GM12892 (cell line): Measurements from ENCODE around the gene SLC15A1.

Experiments used
- DNase-seq: peaks from one replicate; pipeline ENCODE4 v3.0.0; 2011; ENCODE audit not compliant: insufficient read length
- FAIRE-seq: peaks from 2 replicates; lab custom pipeline; 2011; peaks lifted over from hg19 to GRCh38; lab: Jason Lieb, UNC
- POLR2A ChIP-seq: IDR thresholded peaks from 2 replicates; pipeline ENCODE4 v1.6.1; 2011; ENCODE audit warnings: low read depth, low read length, control low read depth
- POLR2AphosphoS5 ChIP-seq: IDR thresholded peaks from 2 replicates; pipeline ENCODE4 v1.6.1; 2011; ENCODE audit warnings: low read depth, low read length, control low read depth
- TAF1 ChIP-seq: IDR thresholded peaks from 2 replicates; pipeline ENCODE4 v1.6.1; 2011; ENCODE audit warnings: low read depth, mild to moderate bottlenecking, control low read depth, low read length, borderline replicate concordance

SLC15A1 gene

GRCh38 chr13:98778749-98779148, 26.3 kb upstream of the SLC15A1 start:
- DNase-seq (no peak), FAIRE-seq (no peak)
- TF ChIP-seq TAF1: no peak
- TF ChIP-seq POLR2AphosphoS5: no peak
- TF ChIP-seq POLR2A: no peak

- TF ChIP-seq POLR2AphosphoS5: no peak
- no peak for TF ChIP-seq TAF1
- no peak for TF ChIP-seq POLR2A
- DNase-seq: no peak
- no peak for FAIRE-seq
Observed at GRCh38 chr13:98776644-98777043, 24.2 kb upstream of the SLC15A1 start.

GRCh38 chr13:98775844-98776598, 23.5 kb upstream of the SLC15A1 start:
- FAIRE-seq (no peak), DNase-seq (no peak)
- TF ChIP-seq POLR2AphosphoS5 (no peak), POLR2A (no peak), TAF1 (no peak)

GRCh38 chr13:98775386-98775785, 22.9 kb upstream of the SLC15A1 start:
- no peak for TF ChIP-seq POLR2AphosphoS5
- TF ChIP-seq POLR2A: no peak
- TF ChIP-seq TAF1: no peak
- DNase-seq (no peak), FAIRE-seq (no peak)

DNA sequence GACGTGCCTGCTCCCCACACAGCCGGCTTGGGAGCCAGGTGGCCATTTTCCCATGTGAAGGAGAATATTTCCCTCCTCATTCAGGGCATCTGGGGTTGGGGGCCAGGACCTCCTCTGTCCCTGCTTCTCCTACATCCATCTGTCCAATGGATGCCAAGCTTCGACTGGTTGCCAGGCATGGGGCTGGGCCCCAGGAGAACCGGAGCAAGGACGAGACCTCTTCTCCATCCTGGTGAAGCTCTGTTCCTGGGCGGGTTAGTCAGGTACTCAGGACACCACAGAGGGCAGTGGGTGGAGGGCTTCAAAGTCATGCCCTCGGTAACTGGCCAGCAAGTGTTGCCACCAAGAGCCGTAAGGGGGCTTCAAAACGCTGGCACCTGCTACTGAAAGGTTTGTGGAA, 22.3 kb upstream of the SLC15A1 start:
- TF ChIP-seq POLR2AphosphoS5 (no peak), TAF1 (no peak), POLR2A (no peak)
- no peak for DNase-seq
- no peak for FAIRE-seq

GRCh38 chr13:98773921-98774320, 21.4 kb upstream of the SLC15A1 start:
- FAIRE-seq (no peak), DNase-seq (no peak)
- TF ChIP-seq POLR2A (no peak), POLR2AphosphoS5 (no peak), TAF1 (no peak)

GRCh38 chr13:98772794-98773452, 20.5 kb upstream of the SLC15A1 start:
- no peak for DNase-seq
- FAIRE-seq: no peak
- no peak for TF ChIP-seq POLR2AphosphoS5
- no peak for TF ChIP-seq TAF1
- no peak for TF ChIP-seq POLR2A

DNA sequence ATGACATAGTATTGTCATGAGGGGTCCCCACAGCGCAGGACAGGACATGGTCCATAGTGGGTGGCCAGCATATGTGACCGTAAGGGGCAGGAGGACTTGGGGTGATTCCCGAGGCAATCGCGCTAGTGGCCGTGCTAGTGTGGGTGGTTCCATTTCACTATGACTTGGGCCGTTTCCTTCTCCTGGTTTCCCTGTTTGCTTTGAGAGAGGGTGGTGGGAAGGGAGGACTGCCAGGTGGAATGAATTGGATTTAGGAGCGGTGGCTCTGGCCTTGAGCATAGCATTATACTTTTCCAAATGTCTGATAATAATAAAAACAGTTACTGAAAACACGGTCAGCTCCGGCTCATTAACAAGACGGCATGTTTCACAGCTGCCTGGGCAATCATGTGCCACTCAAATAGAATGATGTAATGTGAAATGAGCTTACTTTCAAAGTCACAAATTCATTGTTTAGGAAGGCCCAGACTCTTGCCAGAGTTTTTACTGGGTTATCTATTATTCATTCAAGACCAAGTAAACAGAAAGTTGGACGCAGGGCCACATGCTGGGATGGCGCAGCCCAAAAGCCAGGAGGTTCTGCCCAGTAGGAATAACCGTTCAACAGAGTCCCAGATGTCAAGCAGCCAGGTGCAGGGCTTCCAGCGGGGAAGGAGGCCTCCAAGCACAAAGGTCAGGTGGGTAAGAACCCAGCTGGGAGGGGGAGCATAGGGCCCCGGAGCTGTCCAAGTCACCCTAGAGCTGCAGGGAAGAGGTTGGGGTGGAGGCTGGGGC, 19.6 kb upstream of the SLC15A1 start:
- DNase-seq (no peak), FAIRE-seq (no peak)
- TF ChIP-seq POLR2AphosphoS5: no peak
- no peak for TF ChIP-seq POLR2A
- TF ChIP-seq TAF1: no peak

- FAIRE-seq (no peak), DNase-seq (no peak)
- TF ChIP-seq TAF1 (no peak), POLR2AphosphoS5 (no peak), POLR2A (no peak)
Observed at GRCh38 chr13:98769736-98770135, 17.3 kb upstream of the SLC15A1 start.

- DNase-seq (no peak), FAIRE-seq (no peak)
- TF ChIP-seq POLR2A: no peak
- TF ChIP-seq TAF1: no peak
- no peak for TF ChIP-seq POLR2AphosphoS5
Observed at GRCh38 chr13:98768522-98768921, 16.1 kb upstream of the SLC15A1 start.

DNA sequence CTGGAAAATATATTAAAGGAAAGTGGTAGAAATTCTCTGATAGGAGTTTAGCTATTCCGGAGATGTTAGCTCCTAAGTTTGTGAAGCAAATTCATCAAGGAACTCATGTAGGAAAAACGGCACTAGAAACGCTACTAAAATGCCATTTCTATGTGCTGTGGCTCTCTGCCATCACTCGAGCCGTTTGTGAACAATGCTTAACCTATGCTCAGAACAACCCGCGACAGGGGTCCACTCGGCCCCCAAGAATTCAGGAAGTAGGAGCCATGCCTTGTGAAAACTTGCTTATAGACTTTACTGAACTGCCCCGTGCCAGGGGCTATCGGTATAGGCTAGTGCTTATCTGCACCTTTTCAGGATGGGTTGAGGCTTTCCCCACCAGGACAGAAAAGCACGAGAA, 14.2 kb upstream of the SLC15A1 start:
- TF ChIP-seq POLR2AphosphoS5 (no peak), POLR2A (no peak), TAF1 (no peak)
- FAIRE-seq (no peak), DNase-seq (no peak)
